BJ (cell line): ENCODE data around the gene ASPM. TPM values are rescaled to one million over a fixed set of nuclear protein-coding genes. Genes with fewer than 3 reads are reported as not detected.
"Not testable (repeated sequence)": the region's sequence is repeated elsewhere in the genome, so short reads cannot be mapped to it uniquely, and the experiment has no call there.

Source experiments
- CTCF ChIA-PET: fragments of 350-600 bp; formaldehyde crosslinking; extraction: SDS; loops from one replicate; lab custom pipeline; 2021; ENCODE audit warnings: antibody characterized with exemption, inconsistent platforms; lab: Yijun Ruan, JAX
- POLR2A ChIA-PET: fragments of 300-600 bp; sonication (Branson Sonifier 250); formaldehyde crosslinking; extraction: SDS; loops from one replicate; lab custom pipeline; 2021; ENCODE audit warnings: antibody characterized with exemption; lab: Charles Lee
- DNase-seq: peaks from one replicate; pipeline ENCODE4 v3.0.0-alpha.2; 2011; ENCODE audit warnings: low read depth
- H3K27me3 ChIP-seq: 2 replicates; pipeline ENCODE4 v1.6.0; 2011; ENCODE audit warnings: low read length; ENCODE audit not compliant: control insufficient read depth, insufficient read depth
- H3K36me3 ChIP-seq: 2 replicates; pipeline ENCODE4 v1.5.1; 2011; ENCODE audit warnings: low read length; ENCODE audit not compliant: control insufficient read depth, insufficient read depth
- H3K4me3 ChIP-seq: 2 replicates; pipeline ENCODE4 v1.5.1; 2011; ENCODE audit warnings: low read depth, mild to moderate bottlenecking, control low read depth, low read length
- polyA plus RNA-seq: library from polyadenylated mRNA; depleted of rRNA; stranded (reverse); fragments of >200 nt; gene quantifications from 2 replicates; pipeline ENCODE4 v1.2.3, GENCODE V29; 2011; rRNA removed
- TF ChIP-seq, protein P1 (sequence below): IDR thresholded peaks from 2 replicates; pipeline ENCODE4 v1.5.1; 2011; ENCODE audit warnings: low read depth, mild to moderate bottlenecking, control low read depth, inconsistent platforms, low read length, moderate library complexity; ENCODE audit not compliant: insufficient read depth

ASPM gene
- polyA plus RNA-seq, 1 experiment, result 4.6 TPM

DNA sequence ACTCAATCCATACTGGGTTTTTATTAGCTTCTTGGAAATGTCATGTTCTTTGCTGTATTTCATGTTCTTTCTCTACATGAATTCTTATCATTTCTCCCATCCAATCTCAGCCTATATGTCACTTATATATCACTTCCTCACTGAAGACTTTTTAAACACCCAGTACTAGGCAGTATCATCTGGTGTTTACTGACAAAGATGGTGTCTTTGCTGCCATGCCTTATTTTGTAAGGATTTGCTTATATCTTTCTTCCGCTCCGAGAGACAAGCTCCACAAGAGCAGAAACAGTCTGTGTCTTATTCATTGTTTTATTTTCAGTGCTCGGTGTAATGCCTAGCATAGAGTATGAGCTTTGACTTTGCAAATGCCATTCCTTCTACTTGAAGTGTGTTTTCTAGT is 109.6 kb downstream of the ASPM start:
- DNase-seq, result no peak
- Histone ChIP-seq H3K4me3 (no peak overlapping the region), H3K36me3 (no peaks in the 10 kb centered on the region), H3K27me3 (no peaks in the 10 kb centered on the region)
- ChIA-PET POLR2A (no interaction called here), CTCF (interaction anchor here (0.5 to 0.6 kb wide), 2 partner anchors 314 to 350 kb away, joined by 3 to 4 read pairs; no protein-coding TSS in a partner anchor)
- TF ChIP-seq, protein P1, sequence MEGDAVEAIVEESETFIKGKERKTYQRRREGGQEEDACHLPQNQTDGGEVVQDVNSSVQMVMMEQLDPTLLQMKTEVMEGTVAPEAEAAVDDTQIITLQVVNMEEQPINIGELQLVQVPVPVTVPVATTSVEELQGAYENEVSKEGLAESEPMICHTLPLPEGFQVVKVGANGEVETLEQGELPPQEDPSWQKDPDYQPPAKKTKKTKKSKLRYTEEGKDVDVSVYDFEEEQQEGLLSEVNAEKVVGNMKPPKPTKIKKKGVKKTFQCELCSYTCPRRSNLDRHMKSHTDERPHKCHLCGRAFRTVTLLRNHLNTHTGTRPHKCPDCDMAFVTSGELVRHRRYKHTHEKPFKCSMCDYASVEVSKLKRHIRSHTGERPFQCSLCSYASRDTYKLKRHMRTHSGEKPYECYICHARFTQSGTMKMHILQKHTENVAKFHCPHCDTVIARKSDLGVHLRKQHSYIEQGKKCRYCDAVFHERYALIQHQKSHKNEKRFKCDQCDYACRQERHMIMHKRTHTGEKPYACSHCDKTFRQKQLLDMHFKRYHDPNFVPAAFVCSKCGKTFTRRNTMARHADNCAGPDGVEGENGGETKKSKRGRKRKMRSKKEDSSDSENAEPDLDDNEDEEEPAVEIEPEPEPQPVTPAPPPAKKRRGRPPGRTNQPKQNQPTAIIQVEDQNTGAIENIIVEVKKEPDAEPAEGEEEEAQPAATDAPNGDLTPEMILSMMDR, result no peak

DNA sequence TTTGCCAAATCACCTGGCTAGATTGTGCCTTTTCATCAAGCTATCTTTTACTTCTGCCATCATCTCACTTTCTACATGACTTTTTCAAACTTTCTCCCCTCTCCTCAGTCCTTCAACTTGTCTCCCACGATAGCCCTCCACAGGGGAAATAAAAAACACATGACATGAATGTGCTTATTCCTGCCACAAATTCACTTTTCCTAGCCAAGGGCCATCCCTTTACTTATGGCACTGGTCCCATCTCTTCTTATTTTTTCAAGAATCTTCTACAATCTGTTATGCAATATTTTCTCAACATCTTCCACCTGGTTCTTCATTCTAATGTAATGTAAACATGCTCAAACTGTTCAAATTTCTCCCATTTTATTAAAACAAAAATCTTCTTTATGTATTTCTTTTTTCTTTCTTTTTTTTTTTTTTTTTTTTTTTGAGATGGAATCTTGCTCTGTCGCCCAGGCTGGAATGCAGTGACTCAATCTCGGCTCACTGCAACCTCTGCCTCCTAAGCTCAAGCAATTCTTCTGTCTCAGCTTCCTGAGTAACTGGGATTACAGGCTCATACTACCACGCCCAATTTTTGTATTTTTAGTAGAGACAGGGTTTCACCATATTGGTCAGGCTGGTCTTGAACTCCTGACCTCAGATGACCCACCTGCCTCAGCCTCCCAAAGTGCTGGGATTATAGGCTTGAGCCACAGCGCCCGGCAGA is 111.7 kb downstream of the ASPM start:
- H3K27me3 ChIP-seq, H3K36me3 ChIP-seq, POLR2A ChIA-PET, H3K4me3 ChIP-seq: not testable (repeated sequence)
- CTCF ChIA-PET, result interaction anchor here (1.1 to 1.8 kb wide), 2 partner anchors 21 to 34 kb away, joined by 3 to 4 read pairs; no protein-coding TSS in a partner anchor
- DNase-seq, result peak; percentile 22

Other genes starting within 250 kb of the ASPM start
- gene CFHR2, start 202.9 kb downstream of the ASPM start, polyA plus RNA-seq, result not detected in 2 replicates
- gene CFHR5, start 169.1 kb downstream of the ASPM start, polyA plus RNA-seq, result not detected in 2 replicates
- not detected in 2 replicates for gene F13B, start 79.4 kb downstream of the ASPM start, polyA plus RNA-seq
- gene ZBTB41, start 54.6 kb upstream of the ASPM start, polyA plus RNA-seq, result 3.4 and 7.3 TPM in 2 replicates
- gene CRB1, start 121.6 kb upstream of the ASPM start, polyA plus RNA-seq, result 0.05 and 0.06 TPM in 2 replicates